Measurements from ENCODE around the gene CHRNA10.
"Not testable (repeated sequence)": the region's sequence is repeated elsewhere in the genome, so short reads cannot be mapped to it uniquely, and the experiment has no call there.

CHRNA10 gene

DNA sequence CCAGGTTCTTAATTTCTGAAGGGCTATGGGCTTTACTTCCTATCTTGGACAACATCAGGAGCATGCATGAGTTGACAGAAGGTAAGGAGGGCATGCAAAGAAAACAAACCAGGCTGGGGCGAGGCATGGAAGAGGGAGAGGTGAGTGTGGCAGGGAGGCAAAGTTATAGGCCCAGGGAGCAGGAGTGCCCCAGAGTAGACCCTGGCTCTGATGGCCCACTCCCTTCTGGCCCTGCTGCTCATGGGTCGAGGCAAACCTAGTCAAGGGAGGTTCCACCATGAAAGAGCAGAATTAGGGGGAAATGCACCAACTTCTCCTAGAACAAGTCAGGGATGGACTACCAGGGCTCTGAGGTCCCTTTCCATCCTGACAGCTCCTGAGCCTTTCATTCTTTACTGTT, 10.2 kb downstream of the CHRNA10 start:
- H3K36me3 ChIP-seq (ENCODE audit: control insufficient read depth, insufficient read depth, low read length) = peaks cover 4% of the 10 kb centered on the region
- H3K4me1 ChIP-seq (ENCODE audit: control insufficient read depth, insufficient read depth, low read length) = no peaks in the 10 kb centered on the region
- no peak overlapping the region for H3K27ac ChIP-seq (ENCODE audit: low read depth, low read length)
- no peak overlapping the region for H3K9ac ChIP-seq (ENCODE audit: low read length)
- H3K4me3 ChIP-seq (ENCODE audit: low read length) = no peak overlapping the region
- H3K27me3 ChIP-seq (ENCODE audit: control insufficient read depth, insufficient read depth, low read length) = no peaks in the 10 kb centered on the region

DNA sequence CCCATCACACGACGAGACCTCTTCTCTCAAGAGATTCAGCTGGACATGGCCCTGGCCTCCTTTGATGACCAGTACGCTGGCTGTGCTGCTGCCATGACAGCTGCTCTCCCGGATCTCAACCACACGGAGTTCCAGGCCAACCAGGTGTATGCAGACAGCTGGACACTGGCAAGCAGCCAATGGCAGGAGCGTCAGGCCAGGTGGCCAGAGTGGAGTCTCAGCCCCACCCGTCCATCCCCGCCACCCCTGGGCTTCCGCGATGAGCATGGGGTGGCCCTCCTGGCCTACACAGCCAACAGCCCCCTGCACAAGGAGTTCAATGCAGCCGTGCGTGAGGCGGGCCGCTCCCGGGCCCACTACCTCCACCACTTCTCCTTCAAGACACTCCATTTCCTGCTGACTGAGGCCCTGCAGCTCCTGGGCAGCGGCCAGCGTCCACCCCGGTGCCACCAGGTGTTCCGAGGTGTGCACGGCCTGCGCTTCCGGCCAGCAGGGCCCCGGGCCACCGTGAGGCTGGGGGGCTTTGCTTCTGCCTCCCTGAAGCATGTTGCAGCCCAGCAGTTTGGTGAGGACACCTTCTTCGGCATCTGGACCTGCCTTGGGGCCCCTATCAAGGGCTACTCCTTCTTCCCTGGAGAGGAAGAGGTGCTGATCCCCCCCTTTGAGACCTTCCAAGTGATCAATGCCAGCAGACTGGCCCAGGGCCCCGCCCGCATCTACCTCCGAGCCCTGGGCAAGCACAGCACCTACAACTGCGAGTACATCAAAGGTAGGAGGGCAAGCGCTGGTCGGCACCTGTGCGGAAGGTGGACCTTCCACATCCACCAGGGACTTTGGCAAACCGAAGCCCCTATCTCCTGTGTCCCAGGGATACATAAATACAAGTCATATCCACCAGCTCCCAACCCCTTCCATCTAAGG, 11.3 kb downstream of the CHRNA10 start:
- Histone ChIP-seq H3K27ac (ENCODE audit: low read depth, low read length) (no peak overlapping the region), H3K4me3 (ENCODE audit: low read length) (no peak overlapping the region), H3K27me3 (ENCODE audit: control insufficient read depth, insufficient read depth, low read length) (no peaks in the 10 kb centered on the region), H3K36me3 (ENCODE audit: control insufficient read depth, insufficient read depth, low read length) (no peaks in the 10 kb centered on the region), H3K9ac (ENCODE audit: low read length) (no peak overlapping the region), H3K4me1 (ENCODE audit: control insufficient read depth, insufficient read depth, low read length) (no peaks in the 10 kb centered on the region)

DNA sequence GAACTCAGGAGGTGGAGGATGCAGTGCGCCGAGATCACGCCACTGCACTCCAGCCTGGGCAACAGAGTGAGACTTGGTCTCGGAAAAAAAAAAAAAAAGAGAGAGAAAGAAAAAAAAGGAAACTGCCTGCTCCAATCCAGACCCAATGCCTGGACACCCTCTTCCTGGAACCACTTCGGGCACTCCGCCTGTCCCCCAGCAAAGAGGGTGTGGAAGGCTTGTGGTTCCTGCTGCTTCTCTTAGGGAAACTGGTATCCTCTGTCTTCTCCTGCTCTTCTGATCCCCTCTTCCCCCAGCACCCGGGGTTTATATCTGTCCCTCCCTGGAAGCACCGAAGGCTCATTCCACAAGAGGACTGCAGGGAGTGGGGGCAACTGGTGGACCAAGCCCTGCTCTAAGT, 12.9 kb downstream of the CHRNA10 start:
- Histone ChIP-seq H3K27me3 (ENCODE audit: control insufficient read depth, insufficient read depth, low read length) (no peaks in the 10 kb centered on the region), H3K9ac (ENCODE audit: low read length) (no peak overlapping the region), H3K4me1 (ENCODE audit: control insufficient read depth, insufficient read depth, low read length) (no peaks in the 10 kb centered on the region), H3K4me3 (ENCODE audit: low read length) (no peak overlapping the region), H3K27ac (ENCODE audit: low read depth, low read length) (no peak overlapping the region), H3K36me3 (ENCODE audit: control insufficient read depth, insufficient read depth, low read length) (no peaks in the 10 kb centered on the region)

DNA sequence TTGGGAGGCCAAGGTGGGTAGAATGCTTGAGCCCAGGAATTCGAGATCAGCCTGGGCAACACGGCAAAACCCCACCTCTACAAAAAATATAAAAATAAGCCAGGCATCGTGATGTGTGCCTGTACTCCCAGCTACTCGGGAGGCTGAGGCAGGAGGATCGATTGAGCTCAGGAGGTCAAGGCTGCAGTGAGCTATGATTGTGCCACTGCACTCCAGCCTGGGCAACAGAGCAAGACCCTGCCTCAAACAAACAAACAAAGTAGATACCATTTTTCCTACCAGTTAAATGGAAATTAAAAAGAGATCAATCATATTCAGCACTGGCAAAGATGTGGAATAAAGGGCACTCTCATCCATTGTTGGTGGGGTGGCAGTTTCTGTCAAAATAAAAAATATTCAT, 13.9 kb downstream of the CHRNA10 start:
- H3K27me3 ChIP-seq (ENCODE audit: control insufficient read depth, insufficient read depth, low read length); H3K27ac ChIP-seq (ENCODE audit: low read depth, low read length); H3K4me1 ChIP-seq (ENCODE audit: control insufficient read depth, insufficient read depth, low read length); H3K36me3 ChIP-seq (ENCODE audit: control insufficient read depth, insufficient read depth, low read length); H3K9ac ChIP-seq (ENCODE audit: low read length); H3K4me3 ChIP-seq (ENCODE audit: low read length): not testable (repeated sequence)

DNA sequence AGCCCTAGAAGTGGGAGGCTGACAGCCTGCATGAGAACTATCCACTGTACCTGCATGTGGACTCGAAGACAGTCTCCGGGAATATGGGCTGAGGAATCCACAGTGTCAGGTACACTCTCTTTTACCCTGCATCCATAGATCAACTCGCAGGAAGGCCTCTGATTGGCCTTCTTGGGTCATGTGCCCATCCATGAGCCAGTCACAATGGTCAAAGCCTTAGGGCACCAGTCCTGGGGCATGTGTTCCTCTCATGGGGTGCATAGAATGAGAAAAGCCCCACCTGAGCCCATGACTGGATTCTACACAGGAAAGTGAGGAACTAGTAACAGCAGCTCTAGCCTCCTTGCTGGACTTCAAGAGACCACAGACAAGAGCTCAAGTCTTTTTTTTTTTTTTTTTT, 15.6 kb downstream of the CHRNA10 start:
- no peaks in the 10 kb centered on the region for H3K36me3 ChIP-seq (ENCODE audit: control insufficient read depth, insufficient read depth, low read length)
- H3K27me3 ChIP-seq (ENCODE audit: control insufficient read depth, insufficient read depth, low read length) = no peaks in the 10 kb centered on the region
- H3K4me3 ChIP-seq (ENCODE audit: low read length) = no peak overlapping the region

DNA sequence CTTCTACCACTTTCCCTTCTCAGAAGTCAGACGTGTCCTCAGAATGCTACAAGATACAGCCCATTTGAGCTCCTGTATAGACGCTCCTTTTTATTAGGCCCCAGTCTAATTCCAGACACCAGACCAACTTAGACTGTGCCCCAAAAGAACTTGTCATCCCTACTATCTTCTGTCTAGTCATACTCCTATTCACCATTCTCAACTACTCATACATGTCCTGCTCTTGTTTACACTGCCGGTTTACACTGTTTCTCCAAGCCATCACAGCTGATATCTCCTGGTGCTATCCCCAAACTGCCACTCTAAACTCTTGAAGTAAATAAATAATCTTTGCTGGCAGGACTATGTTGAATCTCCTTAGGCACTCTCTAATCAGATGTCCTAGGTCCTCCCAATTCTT, 18.7 kb downstream of the CHRNA10 start:
- not testable (repeated sequence) for H3K27ac ChIP-seq (ENCODE audit: low read depth, low read length); H3K36me3 ChIP-seq (ENCODE audit: control insufficient read depth, insufficient read depth, low read length); H3K4me3 ChIP-seq (ENCODE audit: low read length); H3K27me3 ChIP-seq (ENCODE audit: control insufficient read depth, insufficient read depth, low read length); H3K4me1 ChIP-seq (ENCODE audit: control insufficient read depth, insufficient read depth, low read length); H3K9ac ChIP-seq (ENCODE audit: low read length)

More for the DNA sequence above, 15.6 kb downstream of the CHRNA10 start:
- Histone ChIP-seq H3K4me1 (ENCODE audit: control insufficient read depth, insufficient read depth, low read length) (no peaks in the 10 kb centered on the region), H3K27ac (ENCODE audit: low read depth, low read length) (no peak overlapping the region), H3K9ac (ENCODE audit: low read length) (no peak overlapping the region)

DNA sequence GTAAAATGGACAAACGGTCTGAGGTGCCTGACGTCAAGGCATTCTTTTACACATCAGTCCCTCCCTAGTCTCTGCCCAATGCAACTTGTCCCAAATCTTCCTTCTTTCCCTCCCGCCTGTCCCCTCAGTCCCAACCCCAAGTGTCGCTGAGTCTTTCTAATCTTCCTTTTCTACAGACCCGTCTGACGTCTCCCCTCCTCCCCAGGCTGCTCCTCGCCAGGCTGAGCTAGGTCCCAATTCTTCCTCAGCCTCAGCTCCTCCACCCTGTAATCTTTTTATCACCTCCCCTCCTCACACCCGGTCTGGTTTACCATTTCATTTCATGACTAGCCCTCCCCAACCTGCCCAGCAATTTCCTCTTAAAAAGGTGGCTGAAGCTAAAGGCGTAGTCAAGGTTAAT, 21.8 kb downstream of the CHRNA10 start:
- H3K27ac ChIP-seq (ENCODE audit: low read depth, low read length); H3K36me3 ChIP-seq (ENCODE audit: control insufficient read depth, insufficient read depth, low read length); H3K4me3 ChIP-seq (ENCODE audit: low read length); H3K9ac ChIP-seq (ENCODE audit: low read length); H3K27me3 ChIP-seq (ENCODE audit: control insufficient read depth, insufficient read depth, low read length); H3K4me1 ChIP-seq (ENCODE audit: control insufficient read depth, insufficient read depth, low read length): not testable (repeated sequence)

DNA sequence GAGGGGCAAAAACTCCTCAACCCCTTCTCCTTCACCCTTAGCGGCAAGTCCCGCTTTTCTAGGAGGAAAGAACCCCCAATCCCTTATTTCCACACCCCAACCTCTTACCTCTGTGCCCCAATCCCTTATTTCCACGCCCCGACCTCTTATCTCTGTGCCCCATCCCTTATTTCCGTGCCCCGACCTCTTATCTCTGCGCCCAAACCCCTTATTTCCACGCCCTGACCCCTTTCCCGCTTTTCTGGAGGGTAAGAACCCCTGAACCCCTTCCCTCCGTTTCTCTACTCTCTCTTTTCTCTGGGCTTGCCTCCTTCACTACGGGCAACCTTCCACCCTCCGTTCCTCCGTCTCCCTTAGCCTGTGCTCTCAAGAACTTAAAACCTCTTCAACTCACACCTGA, 22.3 kb downstream of the CHRNA10 start:
- H3K9ac ChIP-seq (ENCODE audit: low read length); H3K27me3 ChIP-seq (ENCODE audit: control insufficient read depth, insufficient read depth, low read length); H3K4me1 ChIP-seq (ENCODE audit: control insufficient read depth, insufficient read depth, low read length); H3K27ac ChIP-seq (ENCODE audit: low read depth, low read length); H3K4me3 ChIP-seq (ENCODE audit: low read length); H3K36me3 ChIP-seq (ENCODE audit: control insufficient read depth, insufficient read depth, low read length): not testable (repeated sequence)

DNA sequence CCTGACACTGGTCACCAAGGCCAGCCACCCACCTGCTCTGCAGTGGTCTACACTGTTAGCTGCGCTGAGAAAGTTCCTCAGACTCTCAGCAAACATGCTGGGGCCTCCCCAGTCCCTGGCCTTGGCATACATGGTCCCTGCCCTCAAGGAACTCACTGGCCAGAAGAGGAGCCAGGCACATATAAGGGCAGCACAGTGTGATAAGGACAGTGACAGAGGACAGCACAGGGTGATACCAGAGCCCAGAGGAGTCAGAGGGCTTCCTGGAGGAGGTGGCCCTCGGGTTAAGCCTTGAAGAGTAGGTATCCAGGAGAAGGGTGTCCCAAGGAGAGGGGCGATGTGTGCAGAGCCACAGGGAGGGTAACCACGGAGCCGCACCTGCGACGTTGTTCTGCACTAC, 25.6 kb downstream of the CHRNA10 start:
- Histone ChIP-seq H3K27me3 (ENCODE audit: control insufficient read depth, insufficient read depth, low read length) (peaks cover 2% of the 10 kb centered on the region), H3K9ac (ENCODE audit: low read length) (no peak overlapping the region), H3K36me3 (ENCODE audit: control insufficient read depth, insufficient read depth, low read length) (no peaks in the 10 kb centered on the region), H3K4me1 (ENCODE audit: control insufficient read depth, insufficient read depth, low read length) (no peaks in the 10 kb centered on the region), H3K27ac (ENCODE audit: low read depth, low read length) (no peak overlapping the region), H3K4me3 (ENCODE audit: low read length) (no peak overlapping the region)

DNA sequence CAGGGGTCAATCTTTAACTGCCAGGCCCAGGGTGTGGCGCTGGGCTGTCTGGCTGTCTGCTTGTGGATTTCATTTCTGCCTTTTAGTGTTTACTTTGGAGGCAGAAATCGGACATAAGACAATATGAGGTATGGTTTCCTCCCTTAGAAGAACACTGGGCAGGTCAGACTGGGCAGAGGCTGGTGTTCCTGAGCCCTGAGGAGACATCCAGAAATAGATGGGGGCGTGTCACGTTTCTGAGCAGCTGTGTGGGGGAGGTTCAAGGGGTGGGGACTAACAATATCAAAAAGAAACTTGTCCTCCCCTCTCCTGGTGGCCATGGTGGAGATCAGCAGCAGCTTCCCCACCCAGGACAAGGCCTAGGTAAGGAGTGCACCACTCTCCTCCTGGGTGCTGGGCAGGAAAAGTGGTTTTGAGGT, 26.4 kb downstream of the CHRNA10 start, which contains the start of gene ART1:
ART1 (plus strand) TSS at position 312 of the 419 bp plus-strand sequence. CDS start 14,086 bp downstream, outside the sequence.
- no peak within 1 kb of the TSS for H3K9ac ChIP-seq (ENCODE audit: low read length)
- H3K4me3 ChIP-seq (ENCODE audit: low read length) = no peak within 1 kb of the TSS
- no peaks in the 10 kb centered on the region for H3K36me3 ChIP-seq (ENCODE audit: control insufficient read depth, insufficient read depth, low read length)
- no peak within 1 kb of the TSS for H3K27ac ChIP-seq (ENCODE audit: low read depth, low read length)
- H3K4me1 ChIP-seq (ENCODE audit: control insufficient read depth, insufficient read depth, low read length) = no peaks in the 10 kb centered on the region
- peaks cover 2% of the 10 kb centered on the region for H3K27me3 ChIP-seq (ENCODE audit: control insufficient read depth, insufficient read depth, low read length)

DNA sequence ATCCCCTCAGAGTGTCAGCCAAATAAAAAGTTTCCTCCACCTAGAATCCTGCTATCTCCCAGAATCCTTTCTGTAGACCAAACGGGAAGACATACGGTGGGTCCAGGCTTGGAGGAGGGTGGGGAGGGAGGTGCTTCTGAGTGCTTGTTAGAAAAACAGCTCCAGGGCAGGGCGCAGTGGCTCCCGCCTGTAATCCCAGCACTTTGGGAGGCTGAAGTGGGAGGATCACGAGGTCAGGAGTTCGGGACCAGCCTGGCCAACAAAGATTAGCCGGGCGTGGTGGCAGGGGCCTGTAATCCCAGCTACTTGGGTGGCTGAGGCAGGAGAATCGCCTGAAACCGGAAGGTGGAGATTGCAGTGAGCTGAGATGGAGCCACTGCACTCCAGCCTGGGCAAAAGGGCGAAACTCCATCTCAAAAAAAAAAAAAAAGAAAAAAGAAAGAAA, 28.1 kb downstream of the CHRNA10 start:
- not testable (repeated sequence) for H3K9ac ChIP-seq (ENCODE audit: low read length); H3K4me1 ChIP-seq (ENCODE audit: control insufficient read depth, insufficient read depth, low read length); H3K27ac ChIP-seq (ENCODE audit: low read depth, low read length); H3K36me3 ChIP-seq (ENCODE audit: control insufficient read depth, insufficient read depth, low read length); H3K27me3 ChIP-seq (ENCODE audit: control insufficient read depth, insufficient read depth, low read length)
- H3K4me3 ChIP-seq (ENCODE audit: low read length) = peak overlapping the region; percentile 58

DNA sequence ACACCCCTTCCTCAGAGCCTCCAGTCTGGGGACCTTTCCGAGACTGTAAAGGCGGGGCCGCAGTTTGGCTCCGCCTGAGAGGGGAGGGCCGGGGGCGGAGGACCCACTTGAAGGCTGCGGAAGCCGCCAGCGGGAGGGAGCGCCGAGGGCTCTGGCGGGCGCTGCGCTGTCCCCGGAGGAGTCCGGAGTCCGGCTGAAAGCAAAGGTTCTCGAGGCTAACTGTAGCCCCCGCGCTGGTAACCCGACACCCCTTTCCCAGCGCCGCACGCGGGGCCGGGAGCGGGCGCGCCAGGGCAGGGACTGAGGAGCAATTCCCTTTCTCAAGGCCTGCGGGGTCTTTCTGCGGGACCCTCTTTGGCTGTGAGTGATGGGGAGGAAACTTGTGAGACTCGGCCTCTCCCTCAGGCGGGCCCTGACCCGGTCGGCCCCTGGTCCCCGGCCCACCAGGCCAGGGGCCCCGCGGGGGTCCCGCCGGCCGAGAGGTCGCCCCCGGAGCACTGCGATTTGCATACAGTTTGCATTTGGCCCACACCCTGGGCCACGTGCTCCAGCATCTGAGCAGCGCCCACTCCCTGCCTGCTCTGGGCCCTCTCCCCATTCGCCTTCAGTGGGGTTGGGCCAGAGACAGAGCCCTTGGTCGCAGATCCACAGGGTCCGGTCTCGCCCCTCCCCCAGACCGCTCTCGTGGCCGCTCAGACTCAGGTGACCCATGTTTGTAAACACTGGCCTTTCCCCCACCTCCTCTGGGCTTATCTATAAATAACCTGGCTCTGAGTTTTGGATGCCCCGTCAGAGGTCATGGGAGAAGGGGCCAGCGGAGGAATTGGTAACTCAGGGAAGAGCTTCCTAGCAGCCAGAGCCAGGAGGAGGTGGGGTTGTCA, 28.9 kb downstream of the CHRNA10 start:
- Histone ChIP-seq H3K27ac (ENCODE audit: low read depth, low read length) (no peak overlapping the region), H3K9ac (ENCODE audit: low read length) (no peak overlapping the region), H3K36me3 (ENCODE audit: control insufficient read depth, insufficient read depth, low read length) (no peaks in the 10 kb centered on the region), H3K4me3 (ENCODE audit: low read length) (peak overlapping the region; percentile 58), H3K27me3 (ENCODE audit: control insufficient read depth, insufficient read depth, low read length) (peaks cover 2% of the 10 kb centered on the region), H3K4me1 (ENCODE audit: control insufficient read depth, insufficient read depth, low read length) (no peaks in the 10 kb centered on the region)

Measured in rectal smooth muscle tissue (tissue), 1 donor.